GM18499 (cell line): Measurements from ENCODE around the gene RAB3GAP2.
"Not testable (repeated sequence)": the region's sequence is repeated elsewhere in the genome, so short reads cannot be mapped to it uniquely, and the experiment has no call there.

Experiments
- ATAC-seq: cut with Tn5 transposase; IDR thresholded peaks from one replicate; pipeline ENCODE4 v1.9.1; 2021; ENCODE audit warnings: moderate number of reproducible peaks; ENCODE audit not compliant: insufficient read depth, unreplicated experiment

The RAB3GAP2 gene

DNA sequence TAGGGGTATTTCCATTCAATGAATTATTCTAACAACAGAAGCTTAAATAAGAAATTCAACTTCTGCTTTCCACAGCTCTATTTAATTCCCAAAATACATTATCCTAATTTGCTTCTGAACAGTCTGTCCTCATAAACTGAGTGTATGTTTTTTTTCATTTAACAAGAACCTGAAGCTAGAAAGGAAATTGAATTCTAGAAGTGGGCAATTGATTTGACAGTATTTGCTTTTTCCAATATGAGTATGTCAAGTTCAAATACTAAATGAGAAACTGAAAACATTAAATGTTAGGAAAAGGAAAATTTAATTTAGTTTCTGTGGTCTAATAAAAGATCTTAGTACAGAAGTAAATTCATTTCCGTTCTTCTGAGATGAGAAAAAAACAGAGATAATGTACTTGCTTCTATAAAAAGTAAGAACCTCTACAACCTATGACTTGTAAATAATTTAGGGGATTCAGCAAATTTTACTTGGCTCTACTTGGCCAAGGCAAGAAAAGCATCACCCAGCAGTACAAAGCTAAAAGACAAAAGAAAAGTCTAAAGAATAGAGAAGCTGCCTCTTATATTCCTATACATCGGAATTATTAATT is 31.1 kb downstream of the RAB3GAP2 start:
- ATAC-seq, result no peak

DNA sequence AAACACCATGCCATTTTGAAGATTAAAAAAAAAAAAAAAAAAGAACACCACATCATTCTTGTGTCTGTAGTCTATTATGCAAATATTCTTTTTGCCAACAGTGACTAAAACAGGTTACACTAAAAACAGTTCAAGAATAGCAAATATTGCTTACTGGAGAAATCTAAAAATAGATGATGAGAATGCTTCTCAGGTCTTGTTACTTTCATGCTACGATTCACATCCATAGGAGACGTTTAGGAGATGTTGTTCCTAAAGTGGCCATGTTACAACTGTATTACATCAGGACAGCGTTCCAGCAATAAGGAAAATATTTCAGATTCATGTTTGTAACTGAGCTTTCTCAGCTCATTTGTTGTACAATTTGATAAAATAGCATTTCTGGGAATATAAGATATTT is 32.3 kb downstream of the RAB3GAP2 start:
- ATAC-seq, result no peak

DNA sequence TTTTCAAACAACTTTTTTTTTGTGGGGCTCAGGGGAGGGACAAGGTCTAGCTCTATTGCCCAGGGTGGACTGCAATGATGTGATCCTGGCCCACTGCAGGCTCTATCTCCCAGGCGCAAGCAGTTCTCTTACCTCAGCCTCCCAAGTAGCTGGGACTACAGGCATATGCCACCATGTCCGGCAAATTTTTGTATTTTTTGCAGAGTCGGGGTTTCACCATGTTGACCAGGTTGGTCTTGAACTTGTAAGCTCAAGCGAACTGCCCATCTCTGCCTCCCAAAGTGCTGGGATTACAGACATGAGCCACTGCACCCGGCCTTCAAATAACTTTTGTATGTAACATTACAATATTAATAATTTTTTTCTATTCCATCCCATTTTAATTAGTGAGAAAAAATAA is 33.0 kb downstream of the RAB3GAP2 start:
- no peak for ATAC-seq

DNA sequence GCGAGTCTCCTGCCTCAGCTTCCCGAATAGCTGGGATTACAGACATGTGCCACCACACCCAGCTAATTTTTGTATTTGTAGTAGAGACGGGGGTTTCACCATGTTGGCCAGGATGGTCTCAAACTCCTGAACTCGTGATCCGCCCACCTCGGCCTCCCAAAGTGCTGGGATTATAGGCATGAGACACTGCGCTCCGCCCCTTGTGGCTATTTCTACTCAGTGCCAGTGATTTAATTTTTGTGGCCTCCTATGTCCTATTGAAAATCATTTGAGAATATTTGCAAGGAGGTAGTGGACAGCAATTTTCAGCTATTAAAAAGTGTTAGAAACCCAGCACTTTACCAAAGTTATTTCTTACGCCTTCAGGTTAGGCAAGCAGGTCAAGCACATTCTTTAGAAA is 36.0 kb downstream of the RAB3GAP2 start:
- ATAC-seq, result not testable (repeated sequence)

DNA sequence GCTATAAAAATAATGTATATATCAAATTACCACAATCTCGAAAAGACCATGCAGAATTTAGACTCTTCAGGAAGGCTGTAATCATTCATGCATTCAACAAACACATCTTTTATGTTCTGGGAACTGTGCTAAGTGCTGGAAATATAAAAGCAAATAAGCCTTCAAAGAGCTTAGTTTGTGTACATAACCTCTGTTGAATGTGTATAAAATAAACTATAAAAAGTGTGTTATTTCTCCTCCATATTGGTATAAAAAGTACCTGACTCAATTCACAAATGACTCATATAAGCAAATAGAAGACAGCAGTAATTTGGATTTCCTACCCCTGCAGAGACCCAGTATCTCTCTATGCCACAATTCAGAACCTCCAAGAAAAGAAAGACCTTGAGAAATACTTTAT is 36.8 kb downstream of the RAB3GAP2 start:
- no peak for ATAC-seq

DNA sequence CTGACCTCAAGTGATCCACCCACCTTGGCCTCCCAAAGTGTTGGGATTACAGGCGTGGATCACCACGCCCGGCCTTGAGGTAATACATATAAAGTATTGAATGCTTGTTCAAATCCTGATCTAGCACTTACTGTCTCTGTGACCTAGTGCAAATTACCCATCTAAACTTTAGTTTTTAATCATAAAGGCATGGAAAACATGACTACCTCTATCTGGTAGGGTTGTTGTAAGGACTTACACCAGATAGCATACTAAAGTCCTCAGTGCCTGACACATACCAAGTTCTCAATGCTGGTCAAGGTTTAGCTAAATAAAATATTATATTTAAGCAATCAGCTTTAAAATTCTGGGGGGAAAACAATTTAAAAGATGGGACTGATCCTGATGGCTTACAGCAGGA is 38.3 kb downstream of the RAB3GAP2 start:
- ATAC-seq, result no peak

DNA sequence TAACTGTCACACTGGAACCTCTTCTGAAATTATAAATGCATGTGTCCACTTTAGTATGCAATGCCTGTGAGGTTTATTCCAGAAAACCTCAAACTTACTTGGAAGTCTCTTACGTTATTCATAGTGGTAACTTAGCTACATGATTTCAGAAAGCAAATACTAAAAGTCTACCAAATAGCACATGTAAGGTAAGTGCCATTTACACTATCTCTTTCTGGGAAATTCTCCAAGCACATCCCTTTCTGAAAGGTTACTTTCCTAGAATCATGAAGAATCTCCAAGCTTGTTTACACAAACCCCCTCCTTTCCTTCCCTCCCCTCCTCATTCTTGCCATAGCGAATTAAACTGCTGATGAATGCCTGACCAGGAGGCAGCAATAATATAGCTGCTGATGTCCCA is 42.5 kb downstream of the RAB3GAP2 start:
- ATAC-seq, result no peak

DNA sequence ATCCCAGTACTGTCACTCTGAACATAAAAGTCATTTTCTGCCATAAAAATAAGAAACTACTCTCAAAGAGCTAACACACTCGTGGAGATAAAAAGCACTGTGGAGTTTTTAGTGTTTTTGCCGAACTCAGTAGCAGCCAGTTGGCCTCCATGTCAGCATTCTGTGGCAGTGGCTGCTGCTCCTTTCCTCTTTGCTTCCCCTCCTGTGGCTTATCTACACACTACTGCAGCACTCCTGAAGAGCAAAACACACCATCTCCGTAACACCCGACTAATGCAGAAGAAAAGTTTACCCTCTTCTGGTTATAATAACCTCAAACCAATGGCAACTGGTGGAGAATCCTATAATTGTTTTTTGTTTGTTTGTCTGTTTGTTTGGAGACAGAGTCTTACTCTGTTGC is 44.9 kb downstream of the RAB3GAP2 start:
- no peak for ATAC-seq

DNA sequence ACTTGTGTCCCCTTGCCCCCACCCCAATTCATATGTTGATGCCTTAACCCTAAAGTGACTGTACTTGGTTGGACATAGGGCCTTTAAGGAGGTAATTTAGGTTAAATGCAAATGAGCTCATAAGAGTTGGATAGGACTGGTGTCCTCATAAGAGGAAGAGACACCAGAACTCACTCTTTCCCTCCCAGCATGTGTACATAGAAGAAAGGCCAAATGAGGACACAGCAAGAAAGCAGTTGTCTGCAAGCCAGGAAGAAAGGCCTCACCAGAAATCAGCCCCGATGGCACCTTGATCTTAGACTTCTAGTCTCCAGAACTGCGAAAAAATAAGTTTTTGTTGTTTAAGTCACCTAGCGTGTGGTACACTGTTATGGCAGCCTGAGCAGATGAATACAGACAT is 45.5 kb downstream of the RAB3GAP2 start:
- no peak for ATAC-seq

DNA sequence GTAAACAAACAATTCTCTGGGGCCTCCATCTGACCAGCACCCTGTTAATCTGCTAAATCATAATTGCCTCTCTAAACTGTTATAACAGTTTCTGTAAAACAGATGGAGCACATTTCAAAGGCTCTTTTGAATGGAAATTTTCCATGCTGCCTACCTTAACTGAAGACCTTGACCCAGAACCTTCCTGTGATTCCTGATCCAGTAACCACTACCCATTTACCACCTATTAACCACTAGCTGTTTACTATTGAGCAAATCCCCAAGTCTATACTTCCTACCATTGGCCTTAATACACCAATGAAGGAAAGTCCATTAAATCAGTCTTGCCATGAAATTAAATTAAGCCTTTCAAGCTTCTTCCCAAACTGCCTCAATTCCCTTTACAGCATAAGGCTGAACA is 46.3 kb downstream of the RAB3GAP2 start:
- no peak for ATAC-seq

DNA sequence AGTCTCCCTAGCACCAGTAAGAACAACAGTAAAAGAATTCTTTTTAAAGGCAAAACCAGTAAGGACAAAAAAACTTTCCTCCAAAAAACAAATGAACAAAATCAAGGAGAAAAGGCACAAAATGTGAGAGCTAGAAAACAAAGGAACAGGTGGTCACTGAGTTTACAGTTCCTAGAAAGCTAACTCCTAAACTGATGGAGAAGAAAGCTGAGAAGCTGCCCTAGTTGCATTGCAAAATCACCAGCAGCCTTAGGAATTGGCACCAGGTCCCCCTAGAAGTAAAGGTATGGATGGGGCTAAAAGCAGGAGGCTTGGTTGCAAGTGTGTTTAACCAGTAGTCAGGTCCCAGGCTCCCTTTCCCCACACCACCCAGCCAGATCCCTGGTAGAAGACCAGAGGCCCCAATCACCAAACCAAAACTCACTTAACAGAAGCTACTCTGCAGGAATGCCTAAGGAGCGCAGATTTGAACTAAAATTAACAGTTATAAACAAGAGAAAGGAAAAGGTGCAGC is 47.6 kb downstream of the RAB3GAP2 start:
- no peak for ATAC-seq

DNA sequence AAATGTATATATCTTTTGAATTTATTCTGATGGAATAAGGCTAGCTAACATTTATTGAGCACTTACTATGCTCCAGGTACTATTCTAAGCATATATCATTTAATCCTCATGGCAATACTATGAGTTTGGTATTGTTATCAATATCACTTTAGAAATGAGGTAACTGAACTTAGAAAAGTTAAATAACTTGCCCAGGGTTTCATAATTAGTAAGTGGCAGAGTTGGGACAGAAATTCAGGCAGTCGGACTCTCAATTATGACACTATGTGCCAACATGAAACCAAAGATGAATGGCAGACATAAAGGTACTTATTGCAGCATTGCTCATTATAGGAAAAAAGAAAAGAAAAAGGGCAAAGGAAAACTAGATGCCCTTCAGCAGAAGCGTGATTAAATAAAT is 48.2 kb downstream of the RAB3GAP2 start:
- ATAC-seq, result no peak

DNA sequence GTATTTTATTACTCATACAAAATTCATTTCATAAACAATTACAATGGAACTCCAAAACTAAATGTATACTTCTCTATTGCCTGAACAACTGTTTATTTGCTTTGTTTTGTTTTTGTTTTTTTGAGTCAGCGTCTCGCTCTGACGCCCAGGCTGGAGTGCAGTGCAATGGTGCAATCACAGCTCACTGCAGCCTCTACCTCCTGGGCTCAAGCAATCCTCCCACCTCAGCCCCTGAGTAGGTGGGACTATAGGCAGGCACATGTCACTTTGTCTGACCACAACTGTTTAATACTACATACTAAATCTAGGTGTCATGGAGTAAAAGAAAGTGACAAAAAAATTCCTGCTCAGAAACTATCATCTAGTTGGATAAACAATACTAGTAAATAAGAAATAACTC is 49.3 kb downstream of the RAB3GAP2 start:
- no peak for ATAC-seq

DNA sequence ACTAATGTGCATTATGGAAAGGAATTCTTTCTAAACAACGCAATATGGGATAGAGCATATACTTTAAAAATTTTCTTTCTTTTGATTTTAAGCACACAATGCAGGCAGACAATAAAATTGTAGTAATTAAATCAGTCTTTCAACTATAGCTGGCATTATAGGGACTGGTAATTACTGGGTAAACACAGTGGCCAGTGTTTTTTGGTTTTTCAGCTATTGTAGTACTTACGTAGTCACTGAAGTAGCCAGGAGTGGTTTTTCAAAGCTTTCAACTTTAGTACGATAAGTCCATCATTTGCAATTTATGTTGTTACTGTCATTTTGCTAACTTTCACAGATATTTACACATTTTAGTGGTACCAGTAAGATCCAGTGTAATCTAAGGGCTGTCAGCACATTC is 50.6 kb downstream of the RAB3GAP2 start:
- no peak for ATAC-seq

DNA sequence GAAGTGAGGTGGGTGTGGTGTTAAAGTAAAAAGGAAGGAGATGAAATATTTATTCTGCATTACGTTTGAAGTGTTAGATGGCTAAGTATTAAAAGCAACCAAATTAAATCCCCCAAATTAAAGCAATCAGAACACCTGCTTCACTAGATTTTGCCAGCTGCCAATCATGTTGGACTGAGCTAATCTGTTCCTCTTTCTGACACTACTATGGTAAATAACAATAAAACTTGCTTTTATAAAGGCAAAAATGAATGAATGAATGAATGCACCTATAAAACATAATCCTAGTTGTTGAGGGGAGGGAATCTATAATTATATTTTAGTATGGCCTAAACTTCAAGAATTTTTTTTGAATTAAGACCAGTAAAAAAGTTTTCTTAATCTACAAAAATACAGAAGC is 51.0 kb downstream of the RAB3GAP2 start:
- ATAC-seq, result no peak

DNA sequence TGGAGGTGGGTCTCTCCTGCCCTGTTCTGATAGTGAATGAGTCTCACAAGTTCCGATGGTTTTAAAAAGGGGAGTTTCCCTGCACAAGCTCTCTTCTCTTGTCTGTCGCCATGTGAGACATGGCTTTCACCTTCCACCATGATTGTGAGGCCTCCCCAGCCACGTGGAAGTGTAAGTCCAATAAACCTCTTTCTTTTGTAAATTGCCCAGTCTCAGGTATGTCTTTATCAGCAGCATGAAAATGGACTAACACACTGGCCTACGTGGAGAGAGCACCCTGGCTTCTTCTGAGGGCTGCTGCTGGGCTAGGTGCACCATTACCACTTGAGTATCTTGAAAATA is 51.6 kb downstream of the RAB3GAP2 start:
- ATAC-seq, result not testable (repeated sequence)

DNA sequence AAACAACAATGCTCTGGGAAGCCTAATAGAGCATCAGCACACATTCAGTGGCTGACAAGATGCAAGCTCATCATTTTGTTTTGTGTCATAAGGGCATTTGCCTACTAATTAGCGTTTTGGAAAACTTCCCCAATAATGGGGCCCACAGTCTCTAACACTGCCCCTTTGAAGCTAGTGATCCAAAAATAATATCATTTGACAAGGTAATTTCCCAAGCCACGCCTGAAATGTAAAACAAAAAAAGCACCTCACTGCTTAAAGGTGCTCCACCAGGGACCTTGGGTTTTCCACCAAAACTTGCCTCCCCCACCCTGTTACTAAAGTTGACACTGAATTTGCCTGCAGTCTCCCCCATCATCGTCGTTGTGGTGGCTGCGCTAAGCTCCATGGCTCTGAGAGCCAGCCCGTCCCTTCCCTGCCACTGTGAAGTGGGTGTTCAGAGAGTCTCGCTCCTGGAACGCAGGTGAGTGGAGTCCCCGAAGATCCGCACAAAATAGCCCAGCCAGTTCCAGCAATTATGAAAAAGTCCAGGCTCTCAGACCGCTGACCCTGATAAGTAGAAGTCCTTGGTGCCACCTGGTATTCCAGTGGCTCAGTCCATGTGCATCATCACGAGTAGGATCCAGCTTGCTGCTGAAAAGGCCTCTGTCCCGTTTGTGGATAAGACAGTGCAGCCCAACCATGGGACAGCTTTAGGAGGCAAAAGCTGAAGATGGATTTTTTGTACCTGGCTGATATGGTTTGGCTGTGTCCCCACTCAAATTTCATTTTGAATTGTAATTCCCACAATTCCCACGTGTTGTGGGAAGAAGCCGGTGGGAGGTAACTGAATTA is 52.2 kb downstream of the RAB3GAP2 start:
- ATAC-seq, result peak; percentile 28

DNA sequence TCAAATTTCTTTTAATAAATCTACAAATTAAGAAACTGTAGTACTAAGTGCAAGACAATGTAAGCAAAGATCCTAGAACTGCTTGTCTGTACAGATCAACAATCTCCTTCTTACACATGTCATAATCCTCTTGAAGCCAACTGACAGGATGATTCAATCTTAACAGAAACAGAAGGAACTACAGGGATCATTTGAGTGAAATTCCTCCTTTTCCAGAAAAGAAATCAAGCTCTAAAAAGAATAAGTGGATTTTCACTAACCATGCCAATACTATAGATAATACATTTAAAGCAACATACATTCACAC is 53.2 kb downstream of the RAB3GAP2 start:
- ATAC-seq, result no peak

DNA sequence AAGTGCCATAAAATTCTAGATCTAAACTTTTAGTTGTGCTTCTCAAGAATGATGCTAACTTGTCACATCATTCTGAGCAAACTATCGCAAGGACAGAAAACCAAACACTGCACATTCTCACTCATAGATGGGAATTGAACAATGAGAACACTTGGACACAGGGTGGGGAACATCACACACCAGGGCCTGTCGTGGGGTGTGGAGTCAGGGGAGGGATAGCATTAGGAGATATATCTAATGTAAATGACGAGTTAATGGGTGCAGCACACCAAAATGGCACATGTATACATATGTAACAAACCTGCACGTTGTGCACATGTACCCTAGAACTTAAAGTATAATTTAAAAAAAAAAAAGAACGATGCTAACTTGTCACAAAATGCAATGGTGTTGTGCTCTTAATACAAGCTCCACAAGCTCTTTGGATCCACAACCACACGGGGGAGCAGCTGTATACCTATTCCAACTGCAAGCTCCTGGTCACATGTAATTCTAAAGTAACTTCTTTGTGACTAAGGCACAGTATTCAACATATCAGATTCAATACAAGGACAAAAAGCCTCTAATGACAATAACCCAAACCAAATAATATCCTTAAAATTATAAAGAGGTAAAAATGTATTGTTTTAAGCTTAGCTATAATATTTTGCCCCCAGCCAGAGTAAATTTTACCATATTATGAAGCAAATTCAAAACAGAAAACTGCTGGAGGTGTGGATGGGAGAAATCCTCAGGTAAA is 53.7 kb downstream of the RAB3GAP2 start:
- ATAC-seq, result not testable (repeated sequence)

DNA sequence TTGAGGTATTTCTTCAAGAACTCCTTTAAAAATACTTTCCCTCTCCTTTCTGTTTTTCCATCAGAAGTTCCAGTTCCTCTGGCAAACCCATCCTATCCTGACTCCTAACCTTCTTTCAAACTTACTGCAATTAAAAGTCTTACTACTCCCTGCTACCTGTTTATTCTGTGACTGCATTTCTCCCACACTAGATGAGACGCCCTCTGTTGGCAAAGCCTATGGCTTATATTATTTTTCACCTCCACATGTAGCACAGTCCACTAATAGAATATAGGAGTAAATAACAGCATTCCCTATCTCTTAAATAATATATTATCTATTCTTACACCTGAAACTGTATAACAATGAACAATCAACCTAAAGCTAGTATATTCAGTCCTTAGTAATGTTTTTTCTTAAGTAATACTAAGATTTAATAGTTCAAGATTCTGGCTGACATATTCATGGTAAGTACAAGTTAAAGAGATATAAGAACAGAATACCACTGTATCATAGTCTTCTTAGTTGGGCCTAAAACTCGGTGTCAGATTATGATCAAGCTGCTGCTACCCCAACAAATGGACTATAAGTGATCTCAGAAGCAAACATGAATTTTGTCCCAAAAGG is 54.8 kb downstream of the RAB3GAP2 start:
- ATAC-seq, result no peak

DNA sequence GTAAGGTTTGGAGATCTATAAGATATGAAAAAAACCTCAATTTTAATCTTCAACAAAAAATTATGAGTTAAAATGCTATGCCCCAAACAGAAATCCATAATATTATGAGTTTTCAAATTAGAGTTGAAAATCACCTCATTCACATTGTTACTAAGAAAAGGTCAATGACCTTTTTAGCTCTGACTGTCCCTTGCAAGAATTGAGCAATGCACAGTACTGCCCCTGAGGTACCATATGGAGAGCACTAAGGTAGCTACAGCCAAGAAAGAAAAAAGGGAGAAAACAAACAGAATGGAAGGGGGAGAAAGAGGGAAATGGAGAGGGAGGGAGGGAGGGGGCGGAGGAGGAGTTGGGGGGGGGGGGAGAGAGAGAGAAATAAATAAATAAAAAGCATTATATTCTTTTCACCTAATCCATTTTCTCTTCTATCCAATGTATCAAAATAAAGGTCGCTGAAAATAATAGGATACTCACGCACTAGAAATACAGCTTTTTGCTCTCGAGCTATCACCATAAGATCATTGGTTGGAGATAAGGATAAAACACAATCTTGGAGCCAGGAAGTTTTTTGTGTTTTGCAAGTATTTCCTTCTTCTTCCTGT is 58.8 kb downstream of the RAB3GAP2 start:
- no peak for ATAC-seq
